GM12878 (cell line): ENCODE results near the gene HDGF.

Source experiments
- FOXM1 ChIP-seq: IDR thresholded peaks from 2 replicates; pipeline ENCODE4 v1.6.1; 2012; ENCODE audit warnings: low read depth, mild to moderate bottlenecking, inconsistent platforms, low read length, moderate library complexity
- GABPA ChIP-seq: IDR thresholded peaks from 2 replicates; pipeline ENCODE4 v1.6.1; 2014; ENCODE audit warnings: antibody characterized with exemption, low read depth, mild to moderate bottlenecking, inconsistent platforms
- SIN3A ChIP-seq: IDR thresholded peaks from 2 replicates; pipeline ENCODE4 v1.6.1; 2012; ENCODE audit warnings: low read depth, low read length, improper control_type of control experiment
- YY1 ChIP-seq: IDR thresholded peaks from 2 replicates; pipeline ENCODE4 v1.6.1; 2011; ENCODE audit warnings: low read depth, mild to moderate bottlenecking, low read length
- ZNF274 ChIP-seq: IDR thresholded peaks from one replicate; pipeline ENCODE4 v1.8.0; 2011; ENCODE audit not compliant: insufficient read length, insufficient read depth
- TF ChIP-seq, protein P1 (sequence below): IDR thresholded peaks from 2 replicates; pipeline ENCODE4 v1.6.1; 2012; ENCODE audit warnings: low read depth, low read length, improper control_type of control experiment
- TF ChIP-seq, protein P2 (sequence below), 3 experiments: IDR thresholded peaks in 2 of 3; conservative IDR thresholded peaks in 1 of 3; 2 replicates each; pipeline ENCODE4 v1.5.1; 2011; ENCODE audit warnings: low read depth in 3 of 3, low read length in 3 of 3, mild to moderate bottlenecking in 3 of 3, control low read depth in 2 of 3, moderate library complexity in 2 of 3, inconsistent platforms in 1 of 3, mixed read lengths in 1 of 3; ENCODE audit not compliant: control insufficient read depth in 2 of 3, insufficient read depth in 1 of 3; ENCODE audit errors: extremely low read depth in 1 of 3
- TF ChIP-seq, protein P3 (sequence below): fragments of 150-350 bp; IDR thresholded peaks from 2 replicates; pipeline ENCODE4 v1.6.1; 2016; ENCODE audit warnings: low read depth, low read length

DNA sequence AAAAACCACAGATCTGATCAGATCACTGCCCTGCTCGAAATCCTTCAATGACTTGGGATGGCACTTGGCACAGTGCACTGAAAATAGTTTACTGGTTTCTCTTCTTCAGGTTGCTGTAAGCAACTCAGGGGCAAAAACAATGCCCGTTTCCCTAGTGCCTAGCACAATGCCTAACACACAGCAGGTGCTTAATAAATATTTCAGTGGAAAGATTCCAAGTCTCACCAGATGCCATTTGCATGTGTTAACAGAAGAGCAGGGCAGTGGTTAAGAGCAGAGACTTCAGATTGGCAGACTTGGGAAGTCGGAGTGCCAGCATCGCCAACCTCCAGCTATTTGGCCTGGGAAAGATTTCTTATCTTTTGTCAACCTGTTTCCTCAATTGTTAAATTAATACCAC, 34.1 kb downstream of the HDGF start:
- TF ChIP-seq, protein P1, sequence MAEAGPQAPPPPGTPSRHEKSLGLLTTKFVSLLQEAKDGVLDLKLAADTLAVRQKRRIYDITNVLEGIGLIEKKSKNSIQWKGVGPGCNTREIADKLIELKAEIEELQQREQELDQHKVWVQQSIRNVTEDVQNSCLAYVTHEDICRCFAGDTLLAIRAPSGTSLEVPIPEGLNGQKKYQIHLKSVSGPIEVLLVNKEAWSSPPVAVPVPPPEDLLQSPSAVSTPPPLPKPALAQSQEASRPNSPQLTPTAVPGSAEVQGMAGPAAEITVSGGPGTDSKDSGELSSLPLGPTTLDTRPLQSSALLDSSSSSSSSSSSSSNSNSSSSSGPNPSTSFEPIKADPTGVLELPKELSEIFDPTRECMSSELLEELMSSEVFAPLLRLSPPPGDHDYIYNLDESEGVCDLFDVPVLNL: no peak
- TF ChIP-seq, protein P2, sequence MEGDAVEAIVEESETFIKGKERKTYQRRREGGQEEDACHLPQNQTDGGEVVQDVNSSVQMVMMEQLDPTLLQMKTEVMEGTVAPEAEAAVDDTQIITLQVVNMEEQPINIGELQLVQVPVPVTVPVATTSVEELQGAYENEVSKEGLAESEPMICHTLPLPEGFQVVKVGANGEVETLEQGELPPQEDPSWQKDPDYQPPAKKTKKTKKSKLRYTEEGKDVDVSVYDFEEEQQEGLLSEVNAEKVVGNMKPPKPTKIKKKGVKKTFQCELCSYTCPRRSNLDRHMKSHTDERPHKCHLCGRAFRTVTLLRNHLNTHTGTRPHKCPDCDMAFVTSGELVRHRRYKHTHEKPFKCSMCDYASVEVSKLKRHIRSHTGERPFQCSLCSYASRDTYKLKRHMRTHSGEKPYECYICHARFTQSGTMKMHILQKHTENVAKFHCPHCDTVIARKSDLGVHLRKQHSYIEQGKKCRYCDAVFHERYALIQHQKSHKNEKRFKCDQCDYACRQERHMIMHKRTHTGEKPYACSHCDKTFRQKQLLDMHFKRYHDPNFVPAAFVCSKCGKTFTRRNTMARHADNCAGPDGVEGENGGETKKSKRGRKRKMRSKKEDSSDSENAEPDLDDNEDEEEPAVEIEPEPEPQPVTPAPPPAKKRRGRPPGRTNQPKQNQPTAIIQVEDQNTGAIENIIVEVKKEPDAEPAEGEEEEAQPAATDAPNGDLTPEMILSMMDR (IDR thresholded peaks at IDR 0.05 in 2 of 3, conservative IDR thresholded peaks at IDR 0.05 in 1 of 3; ENCODE audit: control insufficient read depth in 2 of 3, extremely low read depth in 1 of 3, insufficient read depth in 1 of 3, low read depth in 3 of 3, low read length in 3 of 3): no peak
- TF ChIP-seq FOXM1 (no peak), YY1 (no peak), ZNF274 (no peak), GABPA (no peak), SIN3A (no peak)
- TF ChIP-seq, protein P3, sequence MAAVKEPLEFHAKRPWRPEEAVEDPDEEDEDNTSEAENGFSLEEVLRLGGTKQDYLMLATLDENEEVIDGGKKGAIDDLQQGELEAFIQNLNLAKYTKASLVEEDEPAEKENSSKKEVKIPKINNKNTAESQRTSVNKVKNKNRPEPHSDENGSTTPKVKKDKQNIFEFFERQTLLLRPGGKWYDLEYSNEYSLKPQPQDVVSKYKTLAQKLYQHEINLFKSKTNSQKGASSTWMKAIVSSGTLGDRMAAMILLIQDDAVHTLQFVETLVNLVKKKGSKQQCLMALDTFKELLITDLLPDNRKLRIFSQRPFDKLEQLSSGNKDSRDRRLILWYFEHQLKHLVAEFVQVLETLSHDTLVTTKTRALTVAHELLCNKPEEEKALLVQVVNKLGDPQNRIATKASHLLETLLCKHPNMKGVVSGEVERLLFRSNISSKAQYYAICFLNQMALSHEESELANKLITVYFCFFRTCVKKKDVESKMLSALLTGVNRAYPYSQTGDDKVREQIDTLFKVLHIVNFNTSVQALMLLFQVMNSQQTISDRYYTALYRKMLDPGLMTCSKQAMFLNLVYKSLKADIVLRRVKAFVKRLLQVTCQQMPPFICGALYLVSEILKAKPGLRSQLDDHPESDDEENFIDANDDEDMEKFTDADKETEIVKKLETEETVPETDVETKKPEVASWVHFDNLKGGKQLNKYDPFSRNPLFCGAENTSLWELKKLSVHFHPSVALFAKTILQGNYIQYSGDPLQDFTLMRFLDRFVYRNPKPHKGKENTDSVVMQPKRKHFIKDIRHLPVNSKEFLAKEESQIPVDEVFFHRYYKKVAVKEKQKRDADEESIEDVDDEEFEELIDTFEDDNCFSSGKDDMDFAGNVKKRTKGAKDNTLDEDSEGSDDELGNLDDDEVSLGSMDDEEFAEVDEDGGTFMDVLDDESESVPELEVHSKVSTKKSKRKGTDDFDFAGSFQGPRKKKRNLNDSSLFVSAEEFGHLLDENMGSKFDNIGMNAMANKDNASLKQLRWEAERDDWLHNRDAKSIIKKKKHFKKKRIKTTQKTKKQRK: no peak
